NOMO-1 (cell line): ENCODE results near the gene PLEKHG2.

Source experiments
- DNase-seq, 2 experiments: peaks; one replicate each; lab custom pipeline; 2025; ENCODE audit not compliant: unreplicated experiment in 2 of 2; lab: John Stamatoyannopoulos, UW

PLEKHG2 gene

GRCh38 chr19:39403331-39404312 lies 8.8 kb upstream of the PLEKHG2 start:
- peak; percentile 85 to 90 for DNase-seq

- no peak for DNase-seq
Observed at GRCh38 chr19:39405261-39405957, 7.1 kb upstream of the PLEKHG2 start.

GRCh38 chr19:39405958-39406655 lies 6.4 kb upstream of the PLEKHG2 start:
- DNase-seq: peak; percentile 63 to 86

GRCh38 chr19:39406656-39407409 lies 5.6 kb upstream of the PLEKHG2 start, which contains the start of gene ZFP36:
Gene ZFP36 (plus strand): TSS chr19:39406847. CDS start chr19:39406905, 58 bp downstream.
- peak; percentile 72 to 86 for DNase-seq

- DNase-seq: no peak
Observed at GRCh38 chr19:39407410-39407659, 5.1 kb upstream of the PLEKHG2 start.

GRCh38 chr19:39407660-39408391 lies 4.6 kb upstream of the PLEKHG2 start:
- no peak for DNase-seq

GRCh38 chr19:39408392-39409207 lies 3.9 kb upstream of the PLEKHG2 start:
- peak; percentile 38 to 46 for DNase-seq

GRCh38 chr19:39409208-39410016 lies 3.1 kb upstream of the PLEKHG2 start:
- peak; percentile 52 to 76 for DNase-seq

GRCh38 chr19:39410017-39410830 lies 2.2 kb upstream of the PLEKHG2 start:
- peak; percentile 84 to 90 for DNase-seq

GRCh38 chr19:39410831-39411080 lies 1.7 kb upstream of the PLEKHG2 start:
- DNase-seq: no peak

- DNase-seq: peak in 1 of 2 experiments; percentile 69
Observed at GRCh38 chr19:39411081-39411831, 1.2 kb upstream of the PLEKHG2 start.

- peak; percentile 85 to 92 for DNase-seq
Observed at GRCh38 chr19:39411832-39412099, 703 bp upstream of the PLEKHG2 start.

GRCh38 chr19:39412867-39413271 lies 400 bp downstream of the PLEKHG2 start:
- DNase-seq: no peak

- DNase-seq: no peak
Observed at GRCh38 chr19:39413272-39413910, 922 bp downstream of the PLEKHG2 start.

GRCh38 chr19:39413911-39414608 lies 1.6 kb downstream of the PLEKHG2 start:
- DNase-seq: no peak
